ENCODE measurements around the gene PSEN1. TPM values are rescaled to one million over a fixed set of nuclear protein-coding genes. Genes with fewer than 3 reads are reported as not detected.

PSEN1 gene
- total and polyA plus RNA-seq, 2 experiments from 2014 or later: 14.6 to 35.7 TPM

- no peaks in the 10 kb centered on the region for H3K9me3 Mint-ChIP-seq
- Histone ChIP-seq H3K27me3 (ENCODE audit: insufficient read depth) (no peaks in the 10 kb centered on the region), H3K79me2 (replicated peaks; ENCODE audit: insufficient read depth) (no peaks in the 10 kb centered on the region), H3K4me3 (no peak overlapping the region), H3K4me1 (ENCODE audit: insufficient read depth) (peaks cover 4% of the 10 kb centered on the region), H3K4me2 (no peak overlapping the region), H4K20me1 (replicated peaks; ENCODE audit: insufficient read depth) (no peaks in the 10 kb centered on the region), H3K9me2 (ENCODE audit: insufficient read depth) (no peaks in the 10 kb centered on the region), H3K36me3 (ENCODE audit: insufficient read depth) (no peaks in the 10 kb centered on the region; the same call in 1 of the 2 replicates), H3F3A (replicated peaks; ENCODE audit: low read depth) (0 out of 2 replicates have a peak, but pooled peaks cover 5% of the 10 kb centered on the region), H3K27ac (ENCODE audit: low read depth) (no peak overlapping the region), H2AFZ (no peak overlapping the region)
- no peak for DNase-seq (ENCODE audit: low spot score)
- no peak overlapping the region for H3K27ac Mint-ChIP-seq
- H3K36me3 Mint-ChIP-seq (ENCODE audit: low read depth): peaks cover 13% of the 10 kb centered on the region
- peaks cover 3% of the 10 kb centered on the region for H3K4me1 Mint-ChIP-seq
- no peak for ATAC-seq
- H3K4me3 Mint-ChIP-seq: no peak overlapping the region
- peaks cover 8% of the 10 kb centered on the region for H3K27me3 Mint-ChIP-seq (ENCODE audit: insufficient read depth, low read depth, poor library complexity)
- TF ChIP-seq EZH2phosphoT487 (IDR thresholded peaks at IDR 0.05; ENCODE audit: unreplicated experiment) (no peak), CTCF (conservative IDR thresholded peaks at IDR 0.05; ENCODE audit: low read depth in 2 of 2) (no peak), JUNB (IDR thresholded peaks at IDR 0.05; ENCODE audit: unreplicated experiment) (no peak), CREB1 (CRISPR knock-in tag; IDR thresholded peaks at IDR 0.05; ENCODE audit: low read depth) (no peak), EZH2 (IDR thresholded peaks at IDR 0.05; ENCODE audit: low read depth, unreplicated experiment) (no peak), STAT1 (IDR thresholded peaks at IDR 0.05; ENCODE audit: unreplicated experiment) (no peak), ZNF331 (CRISPR knock-in tag; IDR thresholded peaks at IDR 0.05; ENCODE audit: low read depth) (no peak), NANOG (IDR thresholded peaks at IDR 0.05; ENCODE audit: borderline replicate concordance) (no peak), ZNF114 (CRISPR knock-in tag; IDR thresholded peaks at IDR 0.05) (no peak), POLR2AphosphoS5 (IDR thresholded peaks at IDR 0.05; ENCODE audit: low read depth) (no peak), ETS1 (IDR thresholded peaks at IDR 0.05) (no peak)
- TF ChIP-seq, protein P1, sequence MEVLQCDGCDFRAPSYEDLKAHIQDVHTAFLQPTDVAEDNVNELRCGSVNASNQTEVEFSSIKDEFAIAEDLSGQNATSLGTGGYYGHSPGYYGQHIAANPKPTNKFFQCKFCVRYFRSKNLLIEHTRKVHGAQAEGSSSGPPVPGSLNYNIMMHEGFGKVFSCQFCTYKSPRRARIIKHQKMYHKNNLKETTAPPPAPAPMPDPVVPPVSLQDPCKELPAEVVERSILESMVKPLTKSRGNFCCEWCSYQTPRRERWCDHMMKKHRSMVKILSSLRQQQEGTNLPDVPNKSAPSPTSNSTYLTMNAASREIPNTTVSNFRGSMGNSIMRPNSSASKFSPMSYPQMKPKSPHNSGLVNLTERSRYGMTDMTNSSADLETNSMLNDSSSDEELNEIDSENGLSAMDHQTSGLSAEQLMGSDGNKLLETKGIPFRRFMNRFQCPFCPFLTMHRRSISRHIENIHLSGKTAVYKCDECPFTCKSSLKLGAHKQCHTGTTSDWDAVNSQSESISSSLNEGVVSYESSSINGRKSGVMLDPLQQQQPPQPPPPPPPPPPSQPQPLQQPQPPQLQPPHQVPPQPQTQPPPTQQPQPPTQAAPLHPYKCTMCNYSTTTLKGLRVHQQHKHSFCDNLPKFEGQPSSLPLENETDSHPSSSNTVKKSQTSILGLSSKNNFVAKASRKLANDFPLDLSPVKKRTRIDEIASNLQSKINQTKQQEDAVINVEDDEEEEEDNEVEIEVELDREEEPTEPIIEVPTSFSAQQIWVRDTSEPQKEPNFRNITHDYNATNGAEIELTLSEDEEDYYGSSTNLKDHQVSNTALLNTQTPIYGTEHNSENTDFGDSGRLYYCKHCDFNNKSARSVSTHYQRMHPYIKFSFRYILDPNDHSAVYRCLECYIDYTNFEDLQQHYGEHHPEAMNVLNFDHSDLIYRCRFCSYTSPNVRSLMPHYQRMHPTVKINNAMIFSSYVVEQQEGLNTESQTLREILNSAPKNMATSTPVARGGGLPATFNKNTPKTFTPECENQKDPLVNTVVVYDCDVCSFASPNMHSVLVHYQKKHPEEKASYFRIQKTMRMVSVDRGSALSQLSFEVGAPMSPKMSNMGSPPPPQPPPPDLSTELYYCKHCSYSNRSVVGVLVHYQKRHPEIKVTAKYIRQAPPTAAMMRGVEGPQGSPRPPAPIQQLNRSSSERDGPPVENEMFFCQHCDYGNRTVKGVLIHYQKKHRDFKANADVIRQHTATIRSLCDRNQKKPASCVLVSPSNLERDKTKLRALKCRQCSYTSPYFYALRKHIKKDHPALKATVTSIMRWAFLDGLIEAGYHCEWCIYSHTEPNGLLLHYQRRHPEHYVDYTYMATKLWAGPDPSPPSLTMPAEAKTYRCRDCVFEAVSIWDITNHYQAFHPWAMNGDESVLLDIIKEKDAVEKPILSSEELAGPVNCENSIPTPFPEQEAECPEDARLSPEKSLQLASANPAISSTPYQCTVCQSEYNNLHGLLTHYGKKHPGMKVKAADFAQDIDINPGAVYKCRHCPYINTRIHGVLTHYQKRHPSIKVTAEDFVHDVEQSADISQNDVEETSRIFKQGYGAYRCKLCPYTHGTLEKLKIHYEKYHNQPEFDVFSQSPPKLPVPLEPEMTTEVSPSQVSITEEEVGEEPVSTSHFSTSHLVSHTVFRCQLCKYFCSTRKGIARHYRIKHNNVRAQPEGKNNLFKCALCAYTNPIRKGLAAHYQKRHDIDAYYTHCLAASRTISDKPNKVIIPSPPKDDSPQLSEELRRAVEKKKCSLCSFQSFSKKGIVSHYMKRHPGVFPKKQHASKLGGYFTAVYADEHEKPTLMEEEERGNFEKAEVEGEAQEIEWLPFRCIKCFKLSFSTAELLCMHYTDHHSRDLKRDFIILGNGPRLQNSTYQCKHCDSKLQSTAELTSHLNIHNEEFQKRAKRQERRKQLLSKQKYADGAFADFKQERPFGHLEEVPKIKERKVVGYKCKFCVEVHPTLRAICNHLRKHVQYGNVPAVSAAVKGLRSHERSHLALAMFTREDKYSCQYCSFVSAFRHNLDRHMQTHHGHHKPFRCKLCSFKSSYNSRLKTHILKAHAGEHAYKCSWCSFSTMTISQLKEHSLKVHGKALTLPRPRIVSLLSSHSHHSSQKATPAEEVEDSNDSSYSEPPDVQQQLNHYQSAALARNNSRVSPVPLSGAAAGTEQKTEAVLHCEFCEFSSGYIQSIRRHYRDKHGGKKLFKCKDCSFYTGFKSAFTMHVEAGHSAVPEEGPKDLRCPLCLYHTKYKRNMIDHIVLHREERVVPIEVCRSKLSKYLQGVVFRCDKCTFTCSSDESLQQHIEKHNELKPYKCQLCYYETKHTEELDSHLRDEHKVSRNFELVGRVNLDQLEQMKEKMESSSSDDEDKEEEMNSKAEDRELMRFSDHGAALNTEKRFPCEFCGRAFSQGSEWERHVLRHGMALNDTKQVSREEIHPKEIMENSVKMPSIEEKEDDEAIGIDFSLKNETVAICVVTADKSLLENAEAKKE (CRISPR knock-in tag; IDR thresholded peaks at IDR 0.05): no peak
- TF ChIP-seq, protein P2, sequence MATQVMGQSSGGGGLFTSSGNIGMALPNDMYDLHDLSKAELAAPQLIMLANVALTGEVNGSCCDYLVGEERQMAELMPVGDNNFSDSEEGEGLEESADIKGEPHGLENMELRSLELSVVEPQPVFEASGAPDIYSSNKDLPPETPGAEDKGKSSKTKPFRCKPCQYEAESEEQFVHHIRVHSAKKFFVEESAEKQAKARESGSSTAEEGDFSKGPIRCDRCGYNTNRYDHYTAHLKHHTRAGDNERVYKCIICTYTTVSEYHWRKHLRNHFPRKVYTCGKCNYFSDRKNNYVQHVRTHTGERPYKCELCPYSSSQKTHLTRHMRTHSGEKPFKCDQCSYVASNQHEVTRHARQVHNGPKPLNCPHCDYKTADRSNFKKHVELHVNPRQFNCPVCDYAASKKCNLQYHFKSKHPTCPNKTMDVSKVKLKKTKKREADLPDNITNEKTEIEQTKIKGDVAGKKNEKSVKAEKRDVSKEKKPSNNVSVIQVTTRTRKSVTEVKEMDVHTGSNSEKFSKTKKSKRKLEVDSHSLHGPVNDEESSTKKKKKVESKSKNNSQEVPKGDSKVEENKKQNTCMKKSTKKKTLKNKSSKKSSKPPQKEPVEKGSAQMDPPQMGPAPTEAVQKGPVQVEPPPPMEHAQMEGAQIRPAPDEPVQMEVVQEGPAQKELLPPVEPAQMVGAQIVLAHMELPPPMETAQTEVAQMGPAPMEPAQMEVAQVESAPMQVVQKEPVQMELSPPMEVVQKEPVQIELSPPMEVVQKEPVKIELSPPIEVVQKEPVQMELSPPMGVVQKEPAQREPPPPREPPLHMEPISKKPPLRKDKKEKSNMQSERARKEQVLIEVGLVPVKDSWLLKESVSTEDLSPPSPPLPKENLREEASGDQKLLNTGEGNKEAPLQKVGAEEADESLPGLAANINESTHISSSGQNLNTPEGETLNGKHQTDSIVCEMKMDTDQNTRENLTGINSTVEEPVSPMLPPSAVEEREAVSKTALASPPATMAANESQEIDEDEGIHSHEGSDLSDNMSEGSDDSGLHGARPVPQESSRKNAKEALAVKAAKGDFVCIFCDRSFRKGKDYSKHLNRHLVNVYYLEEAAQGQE (IDR thresholded peaks at IDR 0.05; ENCODE audit: unreplicated experiment): no peak
These were observed 129.4 kb downstream of the PSEN1 start for GRCh38 chr14:73265721-73266046.
